Liver (tissue), 9 donors: ENCODE data around the gene TMTC1. TPM values are rescaled to one million over a fixed set of nuclear protein-coding genes. Genes with fewer than 3 reads are reported as not detected.

Source experiments
- DNase-seq: peaks from one replicate; pipeline ENCODE4 v3.0.0-alpha.2; 2017; ENCODE audit warnings: low spot score
- H3K27ac ChIP-seq, 2 donors: one replicate each; pipeline ENCODE4 v1.7.0; 2013; ENCODE audit warnings: inconsistent platforms in 2 of 2, low read length in 2 of 2, control low read depth in 1 of 2, low read depth in 1 of 2, mild to moderate bottlenecking in 1 of 2
- H3K27me3 ChIP-seq, 4 donors: one replicate each; pipeline versions ENCODE4 v1.6.1 to v1.7.0; 2013; ENCODE audit warnings: low read length in 3 of 4, inconsistent platforms in 1 of 4, mild to moderate bottlenecking in 1 of 4, moderate library complexity in 1 of 4; ENCODE audit not compliant: control insufficient read depth in 4 of 4, insufficient read depth in 4 of 4
- H3K36me3 ChIP-seq, 4 donors: one replicate each; pipeline versions ENCODE4 v1.6.1 to v1.7.0; 2013; ENCODE audit warnings: low read length in 3 of 4, mild to moderate bottlenecking in 3 of 4, low read depth in 1 of 4, moderate library complexity in 1 of 4; ENCODE audit not compliant: control insufficient read depth in 4 of 4, insufficient read depth in 3 of 4
- H3K4me1 ChIP-seq, 4 donors: one replicate each; pipeline versions ENCODE4 v1.6.1 to v1.7.0; 2013; ENCODE audit warnings: low read length in 3 of 4, mild to moderate bottlenecking in 3 of 4, moderate library complexity in 1 of 4; ENCODE audit not compliant: control insufficient read depth in 4 of 4, insufficient read depth in 4 of 4
- H3K4me3 ChIP-seq, 3 donors: one replicate each; pipeline versions ENCODE4 v1.6.1 to v1.7.0; 2013; ENCODE audit warnings: low read length in 3 of 3, control low read depth in 1 of 3, low read depth in 1 of 3, mild to moderate bottlenecking in 1 of 3
- H3K9ac ChIP-seq, 2 donors: one replicate each; pipeline ENCODE4 v1.7.0; 2013; ENCODE audit warnings: low read length in 2 of 2, mild to moderate bottlenecking in 2 of 2, moderate library complexity in 2 of 2, control low read depth in 1 of 2, low read depth in 1 of 2
- H3K9me3 ChIP-seq, 4 donors: one replicate each; pipeline versions ENCODE4 v1.6.1 to v1.7.0; 2013; ENCODE audit warnings: low read length in 3 of 4; ENCODE audit not compliant: control insufficient read depth in 4 of 4
- EGR1 ChIP-seq, 2 donors: IDR thresholded peaks; 2 replicates each; pipeline ENCODE4 v1.6.1; 2016 to 2018; ENCODE audit warnings: antibody characterized with exemption in 2 of 2, low read depth in 2 of 2
- FOXA1 ChIP-seq: IDR thresholded peaks from 2 replicates; pipeline ENCODE4 v1.6.1; 2016; ENCODE audit warnings: antibody characterized with exemption
- FOXA2 ChIP-seq: IDR thresholded peaks from 2 replicates; pipeline ENCODE4 v1.6.1; 2016; ENCODE audit warnings: antibody characterized with exemption
- GABPA ChIP-seq, 2 donors: IDR thresholded peaks in 1 of 2; conservative IDR thresholded peaks in 1 of 2; 2 replicates each; pipeline ENCODE4 v1.6.1; 2016; ENCODE audit warnings: antibody characterized with exemption in 2 of 2, mild to moderate bottlenecking in 1 of 2, moderate library complexity in 1 of 2
- HNF4A ChIP-seq, 2 donors: conservative IDR thresholded peaks; 2 replicates each; pipeline ENCODE4 v1.6.1; 2016; ENCODE audit warnings: antibody characterized with exemption in 2 of 2, mild to moderate bottlenecking in 2 of 2
- HNF4G ChIP-seq: IDR thresholded peaks from 2 replicates; pipeline ENCODE4 v1.6.1; 2016; ENCODE audit warnings: antibody characterized with exemption
- JUND ChIP-seq, 2 donors: IDR thresholded peaks; 2 replicates each; pipeline ENCODE4 v1.6.1; 2016; ENCODE audit warnings: antibody characterized with exemption in 2 of 2
- NR2F2 ChIP-seq: IDR thresholded peaks from 2 replicates; pipeline ENCODE4 v1.6.1; 2016; ENCODE audit warnings: antibody characterized with exemption
- RAD21 ChIP-seq, 2 donors: IDR thresholded peaks; 2 replicates each; pipeline ENCODE4 v1.6.1; 2016; ENCODE audit warnings: antibody characterized with exemption in 2 of 2, mild to moderate bottlenecking in 2 of 2
- REST ChIP-seq: IDR thresholded peaks from 2 replicates; pipeline ENCODE4 v1.6.1; 2016; ENCODE audit warnings: antibody characterized with exemption, mild to moderate bottlenecking
- RXRA ChIP-seq, 2 donors: IDR thresholded peaks; 2 replicates each; pipeline ENCODE4 v1.6.1; 2017 to 2018; ENCODE audit warnings: antibody characterized with exemption in 2 of 2, mild to moderate bottlenecking in 1 of 2
- SP1 ChIP-seq: IDR thresholded peaks from 2 replicates; pipeline ENCODE4 v1.6.1; 2018; ENCODE audit warnings: antibody characterized with exemption, mild to moderate bottlenecking
- TAF1 ChIP-seq: conservative IDR thresholded peaks from 2 replicates; pipeline ENCODE4 v1.6.1; 2016; ENCODE audit warnings: antibody characterized with exemption, mild to moderate bottlenecking
- YY1 ChIP-seq: IDR thresholded peaks from 2 replicates; pipeline ENCODE4 v1.6.1; 2016; ENCODE audit warnings: antibody characterized with exemption, mild to moderate bottlenecking
- ZBTB33 ChIP-seq: IDR thresholded peaks from 2 replicates; pipeline ENCODE4 v1.6.1; 2016; ENCODE audit warnings: antibody characterized with exemption
- WGBS: extraction: QIAGEN DNeasy Blood & Tissue Kit; methylation state at CpG from one replicate; pipeline ENCODE4 v1.1.7; 2013; 5-methylcytosine and 5-hydroxymethylcytosine counted together
- polyA plus RNA-seq, 2 donors: library from polyadenylated mRNA; stranded (reverse) in 1 of 2; unstranded in 1 of 2; fragments of 200-250 nt in 1 of 2; fragments of >200 nt in 1 of 2; fragmentation: Nextera tagmentation in 1 of 2; extraction: Ambion mirVana in 1 of 2; gene quantifications; one replicate each; pipeline versions ENCODE4 v1.2.1 to v1.2.3, GENCODE V29; 2013 to 2015
- total RNA-seq, 2 donors: library from RNA; depleted of rRNA; stranded (reverse); fragments of >200 nt; gene quantifications; one replicate each; pipeline ENCODE4 v1.2.3, GENCODE V29; 2014
- TF ChIP-seq, protein P1 (sequence below): IDR thresholded peaks from 2 replicates; pipeline ENCODE4 v1.6.1; 2016; ENCODE audit warnings: antibody characterized with exemption
- TF ChIP-seq, protein P2 (sequence below): fragments of 150-350 bp; IDR thresholded peaks from 2 replicates; pipeline ENCODE4 v1.5.1; 2017; ENCODE audit warnings: improper control_type of control experiment, low read depth, low read length; ENCODE audit not compliant: missing input control
- TF ChIP-seq, protein P3 (sequence below): IDR thresholded peaks from 2 replicates; pipeline ENCODE4 v1.6.1; 2016; ENCODE audit warnings: antibody characterized with exemption
- donor health status: healthy.
- donor health status: healthy.
- donor health status: healthy.
- donor health status: healthy.
- donor health status: healthy.

The TMTC1 gene
- total and polyA plus RNA-seq, 4 donors: 0.76 to 3.3 (median 2.1) TPM

DNA sequence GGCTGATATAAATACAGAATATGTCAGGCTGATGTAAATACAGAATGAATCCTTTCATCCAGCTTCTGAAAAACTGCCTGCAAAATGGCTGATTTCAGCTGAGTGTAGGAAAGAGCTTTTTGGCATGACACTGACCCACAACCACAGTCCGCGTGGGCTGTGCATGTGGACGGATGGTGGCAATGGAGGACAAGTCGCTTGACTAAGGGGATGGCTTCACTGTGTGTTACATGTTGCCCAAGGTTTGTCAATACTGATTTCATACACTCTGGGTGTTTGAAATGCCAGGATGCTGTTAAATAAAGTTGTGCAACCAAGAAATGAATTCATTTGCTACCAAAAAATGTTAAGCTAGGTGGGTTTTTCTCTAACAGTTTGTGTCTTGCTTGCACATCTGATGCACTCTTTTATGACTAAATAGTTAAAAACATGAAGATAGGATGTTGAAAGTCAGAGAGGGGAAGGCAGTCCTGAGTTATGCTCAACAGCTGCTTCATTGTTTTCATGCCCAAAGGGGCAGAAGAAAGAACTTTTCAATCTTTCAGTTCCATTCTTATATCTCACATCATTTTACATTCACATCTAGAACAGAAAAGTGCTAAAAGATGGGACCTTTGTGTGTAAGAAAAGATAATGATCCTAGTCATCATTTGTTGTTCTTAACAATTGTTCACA lies 249.8 kb downstream of the TMTC1 start:
- Histone ChIP-seq H3K9me3 (no peaks in the 10 kb centered on the region), H3K27me3 (no peaks in the 10 kb centered on the region), H3K36me3 (no peaks in the 10 kb centered on the region), H3K27ac (no peak overlapping the region), H3K4me1 (no peaks in the 10 kb centered on the region), H3K4me3 (no peak overlapping the region), H3K9ac (no peak overlapping the region)
- DNase-seq: no peak
- WGBS: 63% methylated on average over 4 of the region's 4 CpGs
- no peak for TF ChIP-seq RAD21 (IDR thresholded peaks at IDR 0.05)
- no peak for TF ChIP-seq FOXA2
- TF ChIP-seq HNF4G: no peak
- no peak for TF ChIP-seq YY1
- no peak for TF ChIP-seq GABPA (IDR thresholded peaks at IDR 0.05 in 1 of 2, conservative IDR thresholded peaks at IDR 0.05 in 1 of 2)
- TF ChIP-seq ZBTB33: no peak
- TF ChIP-seq HNF4A (conservative IDR thresholded peaks at IDR 0.05): no peak
- no peak for TF ChIP-seq NR2F2
- TF ChIP-seq FOXA1: no peak
- TF ChIP-seq TAF1: no peak
- TF ChIP-seq JUND (IDR thresholded peaks at IDR 0.05): no peak
- TF ChIP-seq EGR1 (IDR thresholded peaks at IDR 0.05; ENCODE audit: low read depth in 2 of 2): no peak
- TF ChIP-seq, protein P1, sequence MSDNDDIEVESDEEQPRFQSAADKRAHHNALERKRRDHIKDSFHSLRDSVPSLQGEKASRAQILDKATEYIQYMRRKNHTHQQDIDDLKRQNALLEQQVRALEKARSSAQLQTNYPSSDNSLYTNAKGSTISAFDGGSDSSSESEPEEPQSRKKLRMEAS: no peak
- no peak for TF ChIP-seq RXRA (IDR thresholded peaks at IDR 0.05)
- TF ChIP-seq REST: no peak
- TF ChIP-seq SP1: no peak
- TF ChIP-seq, protein P2, sequence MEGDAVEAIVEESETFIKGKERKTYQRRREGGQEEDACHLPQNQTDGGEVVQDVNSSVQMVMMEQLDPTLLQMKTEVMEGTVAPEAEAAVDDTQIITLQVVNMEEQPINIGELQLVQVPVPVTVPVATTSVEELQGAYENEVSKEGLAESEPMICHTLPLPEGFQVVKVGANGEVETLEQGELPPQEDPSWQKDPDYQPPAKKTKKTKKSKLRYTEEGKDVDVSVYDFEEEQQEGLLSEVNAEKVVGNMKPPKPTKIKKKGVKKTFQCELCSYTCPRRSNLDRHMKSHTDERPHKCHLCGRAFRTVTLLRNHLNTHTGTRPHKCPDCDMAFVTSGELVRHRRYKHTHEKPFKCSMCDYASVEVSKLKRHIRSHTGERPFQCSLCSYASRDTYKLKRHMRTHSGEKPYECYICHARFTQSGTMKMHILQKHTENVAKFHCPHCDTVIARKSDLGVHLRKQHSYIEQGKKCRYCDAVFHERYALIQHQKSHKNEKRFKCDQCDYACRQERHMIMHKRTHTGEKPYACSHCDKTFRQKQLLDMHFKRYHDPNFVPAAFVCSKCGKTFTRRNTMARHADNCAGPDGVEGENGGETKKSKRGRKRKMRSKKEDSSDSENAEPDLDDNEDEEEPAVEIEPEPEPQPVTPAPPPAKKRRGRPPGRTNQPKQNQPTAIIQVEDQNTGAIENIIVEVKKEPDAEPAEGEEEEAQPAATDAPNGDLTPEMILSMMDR: no peak
- TF ChIP-seq, protein P3, sequence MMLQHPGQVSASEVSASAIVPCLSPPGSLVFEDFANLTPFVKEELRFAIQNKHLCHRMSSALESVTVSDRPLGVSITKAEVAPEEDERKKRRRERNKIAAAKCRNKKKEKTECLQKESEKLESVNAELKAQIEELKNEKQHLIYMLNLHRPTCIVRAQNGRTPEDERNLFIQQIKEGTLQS: no peak
